ENCODE data around the gene CAMKK1.
"Not testable (repeated sequence)": the region's sequence is repeated elsewhere in the genome, so short reads cannot be mapped to it uniquely, and the experiment has no call there.

Gene CAMKK1

DNA sequence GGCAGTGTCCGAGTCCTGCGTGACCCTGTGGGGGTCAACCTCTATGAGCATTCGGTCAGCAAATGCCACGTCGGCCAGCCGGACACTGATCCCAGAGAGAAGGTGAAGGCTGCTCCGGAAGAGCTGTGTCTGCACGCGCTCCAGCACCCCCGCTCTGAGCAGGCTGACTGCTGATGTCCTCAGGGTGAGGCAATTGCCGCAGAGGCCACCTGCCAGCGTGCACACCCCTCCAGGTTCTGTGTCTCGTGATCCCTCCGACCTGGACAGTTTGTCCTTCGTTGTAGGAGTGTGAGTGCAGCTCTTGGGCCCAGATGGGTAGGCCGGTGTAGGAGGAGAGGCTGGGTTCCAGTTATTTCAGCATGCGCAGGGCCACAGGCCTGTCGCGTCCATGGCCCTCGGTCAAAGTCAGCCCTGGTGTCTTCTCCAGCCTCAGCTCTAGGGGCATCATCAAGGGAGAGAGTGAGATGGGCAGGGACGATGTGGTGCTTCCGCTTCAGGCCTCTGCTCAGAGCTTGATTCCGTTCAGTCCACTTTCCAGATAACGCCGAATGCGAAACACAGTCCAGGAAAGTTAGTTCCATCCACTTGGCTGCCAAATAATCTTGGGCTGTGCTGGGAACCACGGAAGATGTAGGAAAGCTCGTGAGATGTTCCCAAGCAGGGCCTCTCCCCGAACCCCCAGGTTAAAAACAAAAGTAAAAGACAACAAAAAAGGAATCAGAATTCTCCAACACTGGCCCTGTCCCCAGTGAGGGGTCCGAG, 31.7 kb downstream of the CAMKK1 start:
- no peak for DNase-seq (ENCODE audit: low read depth in 2 of 2)
- TF ChIP-seq CTCF (IDR thresholded peaks at IDR 0.05; ENCODE audit: low read depth, low read length), result no peak

DNA sequence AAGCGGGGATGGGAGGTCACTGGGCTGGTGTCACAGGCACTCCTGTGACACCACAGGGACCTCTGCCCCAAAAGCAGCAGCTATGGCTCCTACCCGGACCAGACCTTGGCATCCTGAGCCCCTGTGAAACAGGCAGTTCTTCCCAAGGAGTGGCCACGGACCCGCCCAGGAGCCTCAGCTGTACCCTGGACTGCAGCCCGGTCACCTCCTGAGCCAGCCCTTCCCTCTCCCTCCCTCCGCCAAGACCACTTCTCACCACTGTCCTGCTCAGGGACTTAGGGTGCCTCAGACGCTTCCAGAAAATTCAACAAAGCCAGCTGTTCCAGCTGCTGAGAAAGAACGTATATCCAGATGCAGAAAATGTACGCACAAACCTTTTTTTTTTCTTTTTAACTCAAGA, 32.9 kb downstream of the CAMKK1 start:
- TF ChIP-seq CTCF (IDR thresholded peaks at IDR 0.05; ENCODE audit: low read depth, low read length), result no peak
- H3K4me3 ChIP-seq (replicated peaks in 1 of 2; ENCODE audit: low read depth in 2 of 2, low read length in 2 of 2), result no peak overlapping the region
- DNase-seq (ENCODE audit: low read depth in 2 of 2), result no peak

More for the DNA sequence above, 31.7 kb downstream of the CAMKK1 start:
- no peak overlapping the region for H3K4me3 ChIP-seq (replicated peaks in 1 of 2; ENCODE audit: low read depth in 2 of 2, low read length in 2 of 2)

DNA sequence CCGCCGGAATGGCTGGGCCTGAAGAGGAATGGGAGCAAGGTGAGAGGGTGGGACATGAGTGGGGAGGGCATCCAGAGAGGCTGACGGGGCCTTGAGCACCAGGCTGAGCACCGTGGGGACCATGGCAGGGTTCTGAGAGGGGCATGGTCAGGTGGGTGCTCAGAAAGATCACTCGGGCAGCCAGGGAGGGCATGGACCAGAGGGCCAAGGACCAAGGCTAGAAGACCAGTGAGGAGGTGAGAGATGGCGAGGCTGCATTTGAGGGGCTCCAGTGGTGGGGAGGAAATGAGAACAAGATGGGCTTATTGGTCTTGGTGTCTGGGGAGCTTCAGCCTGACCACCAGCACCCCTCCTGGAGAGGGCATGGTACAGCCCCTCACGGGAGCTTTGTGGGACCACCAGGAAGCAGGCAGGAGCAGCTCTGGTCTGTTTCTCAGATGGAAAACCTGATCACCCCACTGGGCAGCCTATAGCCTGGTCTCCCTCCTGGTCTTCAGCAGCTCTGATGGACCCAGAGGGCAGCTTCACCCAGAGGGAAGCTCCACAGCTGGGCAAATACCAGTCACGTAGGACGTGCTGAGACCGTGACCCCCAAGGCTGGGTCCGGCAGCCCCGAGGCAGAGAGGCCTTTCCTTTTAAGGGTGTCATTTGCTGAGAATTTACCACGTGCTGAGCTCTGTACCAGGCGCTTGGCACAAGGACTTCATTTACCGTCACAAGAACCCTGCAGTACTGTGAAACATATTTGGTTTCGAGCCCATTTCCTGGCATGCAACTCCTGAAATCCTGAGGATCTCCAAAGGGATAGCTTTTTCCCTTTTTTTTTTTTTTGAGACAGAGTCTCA, 35.4 kb downstream of the CAMKK1 start:
- DNase-seq (ENCODE audit: low read depth in 2 of 2), result peak in 1 of 2 donors; percentile 20
- no peak for TF ChIP-seq CTCF (IDR thresholded peaks at IDR 0.05; ENCODE audit: low read depth, low read length)
- H3K4me3 ChIP-seq (replicated peaks in 1 of 2; ENCODE audit: low read depth in 2 of 2, low read length in 2 of 2), result no peak overlapping the region

GRCh38 chr17:3854204-3854603, 38.6 kb downstream of the CAMKK1 start:
- H3K4me3 ChIP-seq (replicated peaks in 1 of 2; ENCODE audit: low read depth in 2 of 2, low read length in 2 of 2); DNase-seq (ENCODE audit: low read depth in 2 of 2): not testable (repeated sequence)

- no peak for TF ChIP-seq CTCF (IDR thresholded peaks at IDR 0.05; ENCODE audit: low read depth, low read length)
- peak; percentile 14 to 17 for DNase-seq (ENCODE audit: low read depth in 2 of 2)
- no peak overlapping the region for H3K4me3 ChIP-seq (replicated peaks in 1 of 2; ENCODE audit: low read depth in 2 of 2, low read length in 2 of 2)
These were observed 40.3 kb downstream of the CAMKK1 start for GRCh38 chr17:3852561-3852960.

- TF ChIP-seq CTCF (IDR thresholded peaks at IDR 0.05; ENCODE audit: low read depth, low read length), result no peak
- no peak for DNase-seq (ENCODE audit: low read depth in 2 of 2)
- no peak overlapping the region for H3K4me3 ChIP-seq (replicated peaks in 1 of 2; ENCODE audit: low read depth in 2 of 2, low read length in 2 of 2)
These were observed 41.3 kb downstream of the CAMKK1 start for GRCh38 chr17:3851461-3852100.

Data from cardiac fibroblast (primary cell).